Lung (tissue), 12 donors: ENCODE measurements around the gene LRWD1. TPM values are rescaled to one million over a fixed set of nuclear protein-coding genes. Genes with fewer than 3 reads are reported as not detected.
"Not testable (repeated sequence)": the region's sequence is repeated elsewhere in the genome, so short reads cannot be mapped to it uniquely, and the experiment has no call there.

Experiments
- ATAC-seq: fragments of 200-7000 bp; cut with Tn5 transposase; one replicate; pipeline ENCODE4 v1.9.1; 2020; ENCODE audit warnings: moderate number of reproducible peaks; ENCODE audit not compliant: insufficient read depth, low FRiP score
- DNase-seq, 3 donors: peaks; one replicate each; pipeline ENCODE4 v3.0.0-alpha.2; 2013 to 2017
- H3K27ac ChIP-seq, 2 donors: one replicate each; pipeline ENCODE4 v1.5.1; 2013; ENCODE audit warnings: mild to moderate bottlenecking in 2 of 2, moderate library complexity in 2 of 2, control low read depth in 1 of 2, inconsistent platforms in 1 of 2, low read depth in 1 of 2, low read length in 1 of 2
- H3K27me3 ChIP-seq, 3 donors: one replicate each; pipeline ENCODE4 v1.5.1; 2013; ENCODE audit warnings: low read length in 2 of 3; ENCODE audit not compliant: control insufficient read depth in 3 of 3, insufficient read depth in 3 of 3
- H3K36me3 ChIP-seq, 4 donors: one replicate each; pipeline ENCODE4 v1.5.1; 2013; ENCODE audit warnings: low read length in 4 of 4, mild to moderate bottlenecking in 1 of 4, moderate library complexity in 1 of 4; ENCODE audit not compliant: control insufficient read depth in 4 of 4, insufficient read depth in 4 of 4
- H3K4me1 ChIP-seq, 5 donors: one replicate each; pipeline ENCODE4 v1.5.1; 2013; ENCODE audit warnings: low read length in 5 of 5, mild to moderate bottlenecking in 2 of 5, moderate library complexity in 1 of 5; ENCODE audit not compliant: control insufficient read depth in 5 of 5, insufficient read depth in 5 of 5
- H3K4me3 ChIP-seq: one replicate; pipeline ENCODE4 v1.5.1; 2013; ENCODE audit warnings: mild to moderate bottlenecking, control low read depth, moderate library complexity
- H3K9ac ChIP-seq, 2 donors: one replicate each; pipeline ENCODE4 v1.5.1; 2013; ENCODE audit warnings: low read length in 2 of 2, control low read depth in 1 of 2; ENCODE audit not compliant: insufficient read depth in 1 of 2
- H3K9me3 ChIP-seq, 4 donors: one replicate each; pipeline ENCODE4 v1.5.1; 2013; ENCODE audit warnings: low read length in 3 of 4, mild to moderate bottlenecking in 1 of 4, moderate library complexity in 1 of 4; ENCODE audit not compliant: control insufficient read depth in 4 of 4, insufficient read depth in 3 of 4
- CTCF ChIP-seq: IDR thresholded peaks from 2 replicates; pipeline ENCODE4 v1.5.1; 2012; ENCODE audit warnings: mild to moderate bottlenecking; ENCODE audit errors: control extremely low read depth, extremely low read depth
- WGBS, 2 donors: extraction: QIAGEN DNeasy Blood & Tissue Kit; methylation state at CpG; one replicate each; pipeline ENCODE4 v1.1.7; 2013; 5-methylcytosine and 5-hydroxymethylcytosine counted together
- polyA plus RNA-seq, 2 donors: library from polyadenylated mRNA; stranded (reverse); fragments of 200-250 nt; gene quantifications; one replicate each; pipeline ENCODE4 v1.2.1, GENCODE V29; 2013
- total RNA-seq, 2 donors: library from RNA; depleted of rRNA in 1 of 2; stranded (reverse); fragments of >200 nt in 1 of 2; gene quantifications; one replicate each; pipeline ENCODE4 v1.2.1, GENCODE V29; 2014 to 2021
- donor health status: control.
- donor health status: control.
- donor health status: Bipolar disorder and iron deficiency.
- donor health status: healthy.
- donor health status: DM: yes; HTN: yes; CAD: no.

LRWD1 gene
- total and polyA plus RNA-seq, 4 donors: 12.3 to 31.5 (median 25.9) TPM

GRCh38 chr7:102473271-102473991, 8.6 kb downstream of the LRWD1 start:
- no peaks in the 10 kb centered on the region for H3K27me3 ChIP-seq
- TF ChIP-seq CTCF: no peak
- ATAC-seq (no peak), DNase-seq (no peak)
- no peaks in the 10 kb centered on the region for H3K9me3 ChIP-seq
- H3K4me1 ChIP-seq: no peaks in the 10 kb centered on the region
- 86 to 90% methylated on average over 23 of the region's 23 CpGs for WGBS, 2 donors
- no peak overlapping the region for H3K9ac ChIP-seq
- H3K27ac ChIP-seq: no peak overlapping the region
- peaks cover 0 to 25% (median 2%) of the 10 kb centered on the region in 4 donors for H3K36me3 ChIP-seq
- no peak overlapping the region for H3K4me3 ChIP-seq

GRCh38 chr7:102474116-102474515, 9.3 kb downstream of the LRWD1 start:
- not testable (repeated sequence) for H3K4me3 ChIP-seq, H3K4me1 ChIP-seq, H3K9ac ChIP-seq, H3K27ac ChIP-seq, H3K27me3 ChIP-seq, ATAC-seq, H3K9me3 ChIP-seq, DNase-seq
- H3K36me3 ChIP-seq: peaks cover 0 to 23% (median 2%) of the 10 kb centered on the region in 4 donors
- WGBS, 2 donors: 86 to 94% methylated on average over 10 to 11 of the region's 14 CpGs

- not testable (repeated sequence) for H3K27ac ChIP-seq
- WGBS, 2 donors: 79 to 85% methylated on average over 9 of the region's 19 CpGs
These were observed 10.1 kb downstream of the LRWD1 start for GRCh38 chr7:102474736-102475435.

GRCh38 chr7:102478314-102479208, 13.8 kb downstream of the LRWD1 start, which contains the start of gene POLR2J:
Gene POLR2J (minus strand): TSS chr7:102478922. CDS start chr7:102478860, 62 bp downstream.
- H3K9ac ChIP-seq, H3K36me3 ChIP-seq, H3K27me3 ChIP-seq, H3K4me1 ChIP-seq, H3K9me3 ChIP-seq, H3K27ac ChIP-seq: not testable (repeated sequence)
- TF ChIP-seq CTCF: peak; percentile 34
- WGBS, 2 donors: 0% methylated on average over 23 to 54 of the region's 72 CpGs
- peak within 1 kb of the TSS; percentile 39 for H3K4me3 ChIP-seq
- peak; percentile 94 for ATAC-seq
- peak; percentile 44 to 94 (median 93) for DNase-seq

More at GRCh38 chr7:102474736-102475435, 10.1 kb downstream of the LRWD1 start:
- H3K27me3 ChIP-seq, DNase-seq, H3K4me1 ChIP-seq, H3K4me3 ChIP-seq, ATAC-seq, H3K9me3 ChIP-seq, H3K9ac ChIP-seq: not testable (repeated sequence)
- peaks cover 0 to 19% (median 2%) of the 10 kb centered on the region in 4 donors for H3K36me3 ChIP-seq

- H3K27me3 ChIP-seq, H3K4me3 ChIP-seq, H3K36me3 ChIP-seq, ATAC-seq, H3K27ac ChIP-seq, DNase-seq, H3K9me3 ChIP-seq, H3K9ac ChIP-seq, H3K4me1 ChIP-seq: not testable (repeated sequence)
- 0% methylated on average over 2 of the region's 10 CpGs for WGBS, 2 donors
These were observed 14.4 kb downstream of the LRWD1 start for GRCh38 chr7:102479209-102479584.
